K562 (cell line): ENCODE results near the gene DTD1. TPM values are rescaled to one million over a fixed set of nuclear protein-coding genes. Genes with fewer than 3 reads are reported as not detected.

ENCODE experiments used
- GABPB1 ChIP-seq: sonication (generic); formaldehyde crosslinking; IDR thresholded peaks from 2 replicates; pipeline ENCODE4 v1.8.0; 2022; ENCODE audit warnings: mild to moderate bottlenecking, missing genetic modification reagents
- JUNB ChIP-seq: fragments of 450-650 bp; formaldehyde crosslinking; conservative IDR thresholded peaks from 2 replicates; pipeline ENCODE4 v1.4.0; 2020; ENCODE audit warnings: mild to moderate bottlenecking
- L3MBTL2 ChIP-seq: fragments of 450-650 bp; IDR thresholded peaks from 2 replicates; pipeline ENCODE4 v1.6.1; 2016; ENCODE audit warnings: mild to moderate bottlenecking, moderate library complexity
- MAZ ChIP-seq, 2 experiments: fragments of 450-650 bp in 1 of 2; sonication (generic) in 1 of 2; formaldehyde crosslinking; IDR thresholded peaks in 1 of 2; conservative IDR thresholded peaks in 1 of 2; 2 replicates each; pipeline versions ENCODE4 v1.4.0 to v1.5.0; 2020; ENCODE audit warnings: mild to moderate bottlenecking in 1 of 2, missing genetic modification reagents in 1 of 2
- PCBP2 ChIP-seq: fragments of 200-400 bp; formaldehyde crosslinking; IDR thresholded peaks from 2 replicates; pipeline ENCODE4 v1.6.1; 2018; ENCODE audit warnings: low read length, low read depth, mild to moderate bottlenecking, moderate library complexity; ENCODE audit not compliant: poor library complexity, severe bottlenecking
- RBM15 ChIP-seq: fragments of 200-400 bp; formaldehyde crosslinking; IDR thresholded peaks from 2 replicates; pipeline ENCODE4 v1.6.1; 2018; ENCODE audit warnings: mild to moderate bottlenecking, low read length, moderate library complexity; ENCODE audit not compliant: insufficient read depth
- SIN3B ChIP-seq: fragments of 450-650 bp; IDR thresholded peaks from 2 replicates; pipeline ENCODE4 v1.6.1; 2017; ENCODE audit warnings: low read depth, mild to moderate bottlenecking, moderate library complexity
- SP2 ChIP-seq: IDR thresholded peaks from 2 replicates; pipeline ENCODE4 v1.6.1; 2011; ENCODE audit warnings: mild to moderate bottlenecking, low read depth, low read length, moderate library complexity; ENCODE audit not compliant: poor library complexity, severe bottlenecking; ENCODE audit errors: extremely low read depth
- YY1 ChIP-seq, 3 experiments: IDR thresholded peaks; 2 replicates each; pipeline ENCODE4 v1.6.1; 2011; ENCODE audit warnings: low read length in 2 of 3, mild to moderate bottlenecking in 2 of 3, moderate library complexity in 2 of 3, borderline replicate concordance in 1 of 3, control low read depth in 1 of 3, low read depth in 1 of 3; ENCODE audit not compliant: insufficient read depth in 3 of 3, insufficient replicate concordance in 2 of 3, control insufficient read depth in 1 of 3, insufficient read length in 1 of 3; ENCODE audit errors: extremely low read depth in 1 of 3
- ZNF766 ChIP-seq: fragments of 200-800 bp; sonication (Bioruptor generic); conservative IDR thresholded peaks from 2 replicates; pipeline ENCODE4 v1.6.1; 2016; ENCODE audit warnings: missing genetic modification characterization, missing compliant biosample characterization
- polyA plus RNA-seq, 8 experiments: library from polyadenylated mRNA; depleted of rRNA in 4 of 8; stranded (reverse) in 5 of 8; unstranded in 3 of 8; fragments of >200 nt; fragmentation: Nextera tagmentation in 2 of 8; fragmentation: Illumina TruSeq in 1 of 8; extraction: Ambion mirVana in 2 of 8; extraction: Trizol in 1 of 8; gene quantifications; 2 replicates each; pipeline versions ENCODE4 v1.2.1 to v1.2.3, GENCODE V29; 2011 to 2014; ENCODE audit warnings: inconsistent platforms in 1 of 8, missing spikeins in 1 of 8
- total RNA-seq, 7 experiments: library from RNA; depleted of rRNA in 6 of 7; stranded (reverse); fragments of >200 nt in 6 of 7; fragmentation: Illumina TruSeq in 2 of 7; extraction: Trizol in 2 of 7; gene quantifications; 2 replicates each; pipeline versions ENCODE4 v1.2.1 to v1.2.3, GENCODE V29; 2011 to 2021; ENCODE audit warnings: low replicate concordance in 1 of 7
- TF ChIP-seq, protein P1 (sequence below): sonication (generic); formaldehyde crosslinking; IDR thresholded peaks from 2 replicates; pipeline ENCODE4 v1.8.0; 2022; ENCODE audit warnings: missing genetic modification reagents, mild to moderate bottlenecking, moderate library complexity, borderline replicate concordance
- TF ChIP-seq, protein P2 (sequence below): fragments of 250-450 bp; sonication (Bioruptor Pico); IDR thresholded peaks from 2 replicates; pipeline ENCODE4 v1.5.0; 2021; ENCODE audit warnings: mild to moderate bottlenecking, moderate library complexity
- TF ChIP-seq, protein P3 (sequence below): fragments of 450-650 bp; formaldehyde crosslinking; IDR thresholded peaks from 2 replicates; pipeline ENCODE4 v1.4.0; 2020; ENCODE audit warnings: mild to moderate bottlenecking, mixed read lengths
- TF ChIP-seq, protein P4 (sequence below): fragments of 450-650 bp; formaldehyde crosslinking; IDR thresholded peaks from 2 replicates; pipeline ENCODE4 v1.4.0; 2022; ENCODE audit warnings: missing genetic modification characterization

Gene DTD1
- total and polyA plus RNA-seq, 9 of the 15 experiments (the other 6 are each of a cell fraction or from before 2014, with no cell fraction given) = 5.7 to 28.6 (median 26.8) TPM

DNA sequence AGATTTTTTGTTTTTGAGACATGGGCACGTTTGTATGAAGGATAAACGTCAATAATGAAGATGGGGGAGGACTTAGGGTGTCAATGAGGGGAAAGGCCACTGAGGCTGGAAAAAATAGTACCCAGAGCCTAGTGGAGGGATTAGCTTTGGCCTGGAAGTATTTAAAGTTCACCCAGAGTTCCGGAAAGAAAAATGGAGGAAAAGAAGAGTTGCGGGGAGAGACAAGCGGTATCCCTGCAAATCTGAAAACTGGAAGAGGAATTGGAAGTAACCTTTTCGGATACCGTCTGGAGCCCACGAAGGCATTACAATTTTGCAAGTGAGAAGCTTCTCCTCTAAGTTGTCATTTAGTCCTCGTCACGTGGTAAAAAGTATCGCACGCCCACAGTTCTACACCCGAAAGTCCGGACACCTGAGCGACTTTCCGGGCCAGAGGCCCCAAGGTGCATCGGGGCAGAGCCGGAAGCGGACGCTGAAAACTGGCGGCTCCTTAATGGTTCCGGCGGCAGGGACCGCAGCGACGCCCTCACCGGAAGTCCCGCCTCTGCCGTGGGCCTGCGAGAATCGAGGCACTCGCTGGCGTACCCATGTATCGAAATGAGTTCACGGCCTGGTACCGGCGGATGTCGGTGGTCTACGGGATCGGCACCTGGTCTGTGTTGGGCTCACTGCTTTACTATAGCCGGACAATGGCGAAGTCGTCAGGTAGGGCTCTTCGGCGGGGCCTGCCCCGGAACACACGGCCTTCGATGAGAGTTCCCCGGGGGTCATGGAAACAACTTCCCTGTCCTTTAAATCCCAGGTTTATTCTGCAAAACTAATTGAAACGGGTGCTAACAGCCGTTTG is 20.7 kb upstream of the DTD1 start, which contains the start of gene SMIM26 (continued):
- TF ChIP-seq SP2 = peak; percentile 46
- peak; percentile 96 for TF ChIP-seq GABPB1
- TF ChIP-seq YY1 (IDR thresholded peaks at IDR 0.05; ENCODE audit: borderline replicate concordance in 1 of 3, control insufficient read depth in 1 of 3, extremely low read depth in 1 of 3, insufficient read depth in 3 of 3, insufficient read length in 1 of 3, insufficient replicate concordance in 2 of 3, low read depth in 1 of 3, low read length in 2 of 3) = peak in 2 of 3 experiments; percentile 16 to 35
- TF ChIP-seq RBM15 = no peak
- no peak for TF ChIP-seq JUNB (CRISPR knock-in tag)
- TF ChIP-seq PCBP2 = no peak
- TF ChIP-seq, protein P1, sequence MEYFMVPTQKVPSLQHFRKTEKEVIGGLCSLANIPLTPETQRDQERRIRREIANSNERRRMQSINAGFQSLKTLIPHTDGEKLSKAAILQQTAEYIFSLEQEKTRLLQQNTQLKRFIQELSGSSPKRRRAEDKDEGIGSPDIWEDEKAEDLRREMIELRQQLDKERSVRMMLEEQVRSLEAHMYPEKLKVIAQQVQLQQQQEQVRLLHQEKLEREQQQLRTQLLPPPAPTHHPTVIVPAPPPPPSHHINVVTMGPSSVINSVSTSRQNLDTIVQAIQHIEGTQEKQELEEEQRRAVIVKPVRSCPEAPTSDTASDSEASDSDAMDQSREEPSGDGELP (CRISPR knock-in tag) = peak; percentile 58; the same call in 1 of the 2 replicates
- TF ChIP-seq, protein P2, sequence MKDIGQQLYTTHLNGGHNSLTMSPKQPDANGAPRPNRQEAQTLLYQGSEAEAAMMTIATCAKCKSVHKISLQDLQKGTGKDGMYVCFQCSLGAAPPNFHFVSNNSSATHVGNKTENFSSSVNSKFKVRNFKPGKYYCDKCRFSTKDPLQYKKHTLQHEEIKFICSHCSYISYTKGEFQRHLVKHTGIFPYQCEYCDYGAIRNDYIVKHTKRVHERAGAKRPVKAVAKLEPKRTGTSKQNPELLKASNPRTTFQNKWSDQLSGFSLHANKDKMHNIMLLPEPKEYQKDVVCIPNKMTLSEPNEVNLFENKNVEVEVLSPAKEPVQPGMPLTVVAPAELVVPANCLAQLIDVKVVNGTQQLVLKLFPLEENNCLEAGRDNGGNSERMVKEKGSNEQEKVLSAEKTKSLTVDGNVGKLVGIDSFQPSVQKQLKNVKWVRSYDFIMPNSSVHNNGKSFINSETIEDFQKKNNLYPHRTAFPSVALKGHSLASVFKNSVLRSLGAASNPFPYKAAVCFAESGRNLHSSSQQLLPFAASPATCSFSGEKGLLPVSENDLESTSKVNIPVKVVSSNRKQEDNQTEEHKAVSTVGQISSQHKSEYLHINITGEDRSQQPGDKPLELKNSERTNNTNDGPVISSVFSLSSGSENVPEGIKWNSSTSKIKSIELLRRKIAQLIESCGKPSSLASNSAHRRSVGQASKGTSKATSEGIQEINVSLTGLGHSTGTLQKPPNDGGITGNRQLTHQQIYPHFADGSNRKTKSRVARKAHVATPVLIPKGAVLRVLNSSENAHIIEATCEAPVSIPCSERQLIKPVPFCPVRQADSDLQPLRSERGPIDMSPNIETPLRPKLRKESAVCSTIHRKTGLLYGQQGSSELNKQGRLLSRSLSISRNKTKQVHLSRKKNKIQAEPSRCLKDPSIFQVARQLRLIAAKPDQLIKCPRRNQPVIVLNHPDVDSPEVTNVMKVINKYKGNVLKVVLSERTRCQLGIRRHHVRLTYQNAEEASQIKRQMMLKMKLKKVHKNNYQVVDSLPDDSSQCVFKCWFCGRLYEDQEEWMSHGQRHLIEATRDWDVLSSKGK (CRISPR knock-in tag) = no peak
- TF ChIP-seq, protein P3, sequence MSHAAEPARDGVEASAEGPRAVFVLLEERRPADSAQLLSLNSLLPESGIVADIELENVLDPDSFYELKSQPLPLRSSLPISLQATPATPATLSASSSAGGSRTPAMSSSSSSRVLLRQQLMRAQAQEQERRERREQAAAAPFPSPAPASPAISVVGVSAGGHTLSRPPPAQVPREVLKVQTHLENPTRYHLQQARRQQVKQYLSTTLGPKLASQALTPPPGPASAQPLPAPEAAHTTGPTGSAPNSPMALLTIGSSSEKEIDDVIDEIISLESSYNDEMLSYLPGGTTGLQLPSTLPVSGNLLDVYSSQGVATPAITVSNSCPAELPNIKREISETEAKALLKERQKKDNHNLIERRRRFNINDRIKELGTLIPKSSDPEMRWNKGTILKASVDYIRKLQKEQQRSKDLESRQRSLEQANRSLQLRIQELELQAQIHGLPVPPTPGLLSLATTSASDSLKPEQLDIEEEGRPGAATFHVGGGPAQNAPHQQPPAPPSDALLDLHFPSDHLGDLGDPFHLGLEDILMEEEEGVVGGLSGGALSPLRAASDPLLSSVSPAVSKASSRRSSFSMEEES (CRISPR knock-in tag) = peak; percentile 85
- TF ChIP-seq MAZ (CRISPR knock-in tag; conservative IDR thresholded peaks at IDR 0.05 in 1 of 2, IDR thresholded peaks at IDR 0.05 in 1 of 2) = no peak; a peak in 1 of 4 replicates
- TF ChIP-seq, protein P4, sequence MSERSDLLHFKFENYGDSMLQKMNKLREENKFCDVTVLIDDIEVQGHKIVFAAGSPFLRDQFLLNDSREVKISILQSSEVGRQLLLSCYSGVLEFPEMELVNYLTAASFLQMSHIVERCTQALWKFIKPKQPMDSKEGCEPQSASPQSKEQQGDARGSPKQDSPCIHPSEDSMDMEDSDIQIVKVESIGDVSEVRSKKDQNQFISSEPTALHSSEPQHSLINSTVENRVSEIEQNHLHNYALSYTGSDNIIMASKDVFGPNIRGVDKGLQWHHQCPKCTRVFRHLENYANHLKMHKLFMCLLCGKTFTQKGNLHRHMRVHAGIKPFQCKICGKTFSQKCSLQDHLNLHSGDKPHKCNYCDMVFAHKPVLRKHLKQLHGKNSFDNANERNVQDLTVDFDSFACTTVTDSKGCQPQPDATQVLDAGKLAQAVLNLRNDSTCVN = no peak
- peak; percentile 53; the same call in 1 of the 2 replicates for TF ChIP-seq SIN3B
- peak; percentile 79 for TF ChIP-seq L3MBTL2
- peak; percentile 51; the same call in 1 of the 2 replicates for TF ChIP-seq ZNF766 (CRISPR knock-in tag)
